ENCODE measurements around the gene CEBPZ. TPM values are rescaled to one million over a fixed set of nuclear protein-coding genes. Genes with fewer than 3 reads are reported as not detected.

Gene CEBPZ
- total and polyA plus RNA-seq, 10 of the 15 experiments (the other 5 are each of a cell fraction or from before 2014, with no cell fraction given) = 29.4 to 89.2 (median 49.5) TPM

GRCh38 chr2:37276291-37276690 lies 44.9 kb upstream of the CEBPZ start:
- POLR2A ChIA-PET = no interaction called here
- H4K20me1 ChIP-seq (ENCODE audit: control insufficient read depth, insufficient read depth) = no peaks in the 10 kb centered on the region
- CTCF ChIA-PET = no interaction called here
- H3K36me3 ChIP-seq (ENCODE audit: control insufficient read depth in 2 of 2, insufficient read depth in 2 of 2, low read length in 1 of 2) = peaks cover 0 to 1% of the 10 kb centered on the region in 2 experiments; a peak in 3 of 4 replicates
- H3K4me2 ChIP-seq (ENCODE audit: control insufficient read depth, insufficient read depth) = no peak overlapping the region
- H3K9ac ChIP-seq (ENCODE audit: control insufficient read depth, insufficient read depth, low read length) = no peak overlapping the region
- WGBS (ENCODE audit: insufficient coverage, insufficient replicate concordance, low lambda C conversion rate, missing lambda C conversion rate) = 97% methylated on average over 2 of the region's 2 CpGs
- no TSS peak for BruUV-seq (replicated peaks)
- DNase-seq (ENCODE audit: low read depth, low spot score) = no peak
- H3K27me3 ChIP-seq (replicated peaks in 1 of 2; ENCODE audit: control insufficient read depth in 2 of 2, insufficient read depth in 2 of 2, low read length in 1 of 2) = no peaks in the 10 kb centered on the region
- no peaks in the 10 kb centered on the region; the same call in 2 of the 3 replicates for H3K9me3 ChIP-seq (replicated peaks; ENCODE audit: control insufficient read depth, insufficient read depth, low read length)
- ATAC-seq = no peak
- in situ Hi-C loops (cut with MboI) = no loop called here
- no peaks in the 10 kb centered on the region for H3K4me1 ChIP-seq (ENCODE audit: control insufficient read depth, insufficient read depth, low read length)
- FAIRE-seq = no peak
- H3K4me3 ChIP-seq = no peak overlapping the region
- SMC1A ChIA-PET (ENCODE audit: uncharacterized antibody, unreplicated experiment) = no interaction called here
- intact Hi-C loops (cut with micrococcal nuclease; ENCODE audit: unreplicated experiment) = no loop called here
- H3K27ac ChIP-seq (ENCODE audit: control insufficient read depth, insufficient read depth) = no peak overlapping the region
- H3K79me2 ChIP-seq (ENCODE audit: control insufficient read depth, insufficient read depth, low read length) = no peaks in the 10 kb centered on the region
- RAD21 ChIA-PET (ENCODE audit: unreplicated experiment) = no interaction called here
- H2AFZ ChIP-seq (ENCODE audit: control insufficient read depth, low read depth, low read length) = no peak overlapping the region
- TF ChIP-seq YBX1 (IDR thresholded peaks at IDR 0.05) (no peak), PAX5 (IDR thresholded peaks at IDR 0.05; ENCODE audit: borderline replicate concordance, low read depth, low read length) (no peak), CREM (IDR thresholded peaks at IDR 0.05; ENCODE audit: low read depth) (no peak), SPI1 (IDR thresholded peaks at IDR 0.05; ENCODE audit: borderline replicate concordance, insufficient read depth, low read depth, low read length) (no peak), ZBED1 (IDR thresholded peaks at IDR 0.05; ENCODE audit: borderline replicate concordance) (no peak), USF2 (IDR thresholded peaks at IDR 0.05; ENCODE audit: borderline replicate concordance, low read depth, low read length) (no peak), BMI1 (IDR thresholded peaks at IDR 0.05; ENCODE audit: borderline replicate concordance) (no peak), RELB (IDR thresholded peaks at IDR 0.05; ENCODE audit: low read depth) (no peak), GABPA (IDR thresholded peaks at IDR 0.05; ENCODE audit: low read depth) (no peak), REST (IDR thresholded peaks at IDR 0.05; ENCODE audit: low read depth, low read length) (no peak), MAX (IDR thresholded peaks at IDR 0.05; ENCODE audit: low read depth, low read length) (no peak), KDM1A (IDR thresholded peaks at IDR 0.05; ENCODE audit: borderline replicate concordance) (no peak), CREB1 (IDR thresholded peaks at IDR 0.05; ENCODE audit: low read depth) (no peak), ZNF217 (IDR thresholded peaks at IDR 0.05) (no peak), SREBF1 (IDR thresholded peaks at IDR 0.05; ENCODE audit: low read length) (no peak), ATF2 (IDR thresholded peaks at IDR 0.05; ENCODE audit: low read length) (no peak)
